ENCODE measurements around the gene MPC1L.

DNA sequence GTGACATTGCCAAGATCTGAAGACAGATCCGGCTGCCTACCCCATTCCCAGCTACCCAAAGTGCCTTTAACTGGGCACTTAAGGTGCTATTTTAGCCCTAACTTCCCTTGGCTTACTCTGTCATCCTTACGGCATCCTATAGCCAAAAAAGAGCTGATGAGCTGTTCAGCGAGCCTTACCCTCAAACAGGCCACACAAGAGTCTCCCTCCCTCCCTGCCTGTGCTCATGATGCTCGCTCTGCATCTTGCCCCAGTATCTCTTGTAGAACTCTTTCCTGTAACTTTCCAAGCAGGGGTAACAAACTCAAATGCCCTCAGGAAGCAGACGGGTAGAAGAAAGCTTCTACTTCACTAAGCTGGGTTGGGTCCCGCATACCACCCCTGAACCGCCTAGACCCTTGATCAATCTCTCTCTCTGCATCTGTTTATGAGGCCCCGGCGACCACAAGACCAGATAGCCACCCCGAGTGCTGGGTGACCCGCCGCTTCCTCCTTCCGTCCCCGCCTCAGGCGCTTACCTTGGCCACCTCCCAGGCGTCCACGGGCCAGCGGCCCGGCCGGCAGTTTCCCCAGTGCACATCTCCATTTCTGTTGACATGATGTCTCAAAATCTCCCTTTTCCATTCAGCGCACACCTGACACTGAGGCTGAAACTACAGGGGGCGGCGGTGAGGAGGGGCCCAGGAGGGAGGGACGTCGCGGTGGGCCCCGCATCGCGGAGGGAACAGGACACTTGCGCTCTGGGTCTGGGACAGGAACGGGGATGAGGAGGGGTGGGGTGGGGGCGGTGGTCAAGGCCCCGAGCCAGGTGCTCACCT is 23.5 kb downstream of the MPC1L start:
- TF ChIP-seq POLR2A (IDR thresholded peaks at IDR 0.05): no peak
- TF ChIP-seq, protein P1, sequence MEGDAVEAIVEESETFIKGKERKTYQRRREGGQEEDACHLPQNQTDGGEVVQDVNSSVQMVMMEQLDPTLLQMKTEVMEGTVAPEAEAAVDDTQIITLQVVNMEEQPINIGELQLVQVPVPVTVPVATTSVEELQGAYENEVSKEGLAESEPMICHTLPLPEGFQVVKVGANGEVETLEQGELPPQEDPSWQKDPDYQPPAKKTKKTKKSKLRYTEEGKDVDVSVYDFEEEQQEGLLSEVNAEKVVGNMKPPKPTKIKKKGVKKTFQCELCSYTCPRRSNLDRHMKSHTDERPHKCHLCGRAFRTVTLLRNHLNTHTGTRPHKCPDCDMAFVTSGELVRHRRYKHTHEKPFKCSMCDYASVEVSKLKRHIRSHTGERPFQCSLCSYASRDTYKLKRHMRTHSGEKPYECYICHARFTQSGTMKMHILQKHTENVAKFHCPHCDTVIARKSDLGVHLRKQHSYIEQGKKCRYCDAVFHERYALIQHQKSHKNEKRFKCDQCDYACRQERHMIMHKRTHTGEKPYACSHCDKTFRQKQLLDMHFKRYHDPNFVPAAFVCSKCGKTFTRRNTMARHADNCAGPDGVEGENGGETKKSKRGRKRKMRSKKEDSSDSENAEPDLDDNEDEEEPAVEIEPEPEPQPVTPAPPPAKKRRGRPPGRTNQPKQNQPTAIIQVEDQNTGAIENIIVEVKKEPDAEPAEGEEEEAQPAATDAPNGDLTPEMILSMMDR (IDR thresholded peaks at IDR 0.05): no peak
- no peak for TF ChIP-seq POLR2AphosphoS5 (IDR thresholded peaks at IDR 0.05)
